ENCODE data around the gene GSTA1.
"Not testable (repeated sequence)": the region's sequence is repeated elsewhere in the genome, so short reads cannot be mapped to it uniquely, and the experiment has no call there.

Gene GSTA1

GRCh38 chr6:52757651-52758338, 45.8 kb downstream of the GSTA1 start:
- DNase-seq (ENCODE audit: low read depth): not testable (repeated sequence)

DNA sequence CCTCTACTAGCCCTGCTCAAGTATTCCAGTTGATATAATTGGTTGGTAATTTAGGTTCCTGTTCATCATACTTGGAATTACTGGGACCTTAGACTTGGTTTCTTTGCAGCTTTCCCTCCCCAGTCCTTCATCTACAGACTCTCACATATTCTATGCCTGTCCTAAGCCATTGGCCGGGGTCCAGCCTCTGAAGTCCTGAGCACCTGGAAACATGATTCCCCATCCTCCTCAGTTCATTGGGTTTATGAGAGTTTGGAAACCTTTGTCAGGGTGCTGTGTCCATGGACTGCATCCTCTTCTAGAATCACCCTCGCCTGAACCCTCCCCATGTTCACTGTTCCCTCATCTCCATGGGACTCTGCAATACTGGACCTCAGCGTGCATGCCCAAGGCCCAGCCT, 49.2 kb downstream of the GSTA1 start:
- no peak for DNase-seq (ENCODE audit: low read depth)

GRCh38 chr6:52753137-52753536, 50.5 kb downstream of the GSTA1 start:
- DNase-seq (ENCODE audit: low read depth): not testable (repeated sequence)

DNA sequence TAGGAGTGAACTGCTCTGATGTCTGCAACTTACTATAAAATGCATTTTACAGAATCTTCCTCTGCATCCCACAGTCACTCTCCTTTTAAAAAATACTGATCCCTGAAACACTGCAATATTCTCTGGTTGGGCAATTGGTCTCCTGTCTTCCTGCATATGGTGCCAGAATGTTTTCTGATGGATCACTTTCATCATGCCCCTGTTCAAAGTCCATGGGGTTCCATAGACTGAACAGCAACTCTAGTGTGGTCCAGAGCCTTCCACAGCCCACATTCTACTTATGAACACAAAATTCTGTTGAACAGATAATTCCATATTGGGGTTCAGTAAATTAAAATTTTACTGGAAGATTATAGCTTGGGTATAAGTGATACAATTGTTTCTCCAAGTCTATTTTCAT, 51.3 kb downstream of the GSTA1 start:
- DNase-seq (ENCODE audit: low read depth): no peak

DNA sequence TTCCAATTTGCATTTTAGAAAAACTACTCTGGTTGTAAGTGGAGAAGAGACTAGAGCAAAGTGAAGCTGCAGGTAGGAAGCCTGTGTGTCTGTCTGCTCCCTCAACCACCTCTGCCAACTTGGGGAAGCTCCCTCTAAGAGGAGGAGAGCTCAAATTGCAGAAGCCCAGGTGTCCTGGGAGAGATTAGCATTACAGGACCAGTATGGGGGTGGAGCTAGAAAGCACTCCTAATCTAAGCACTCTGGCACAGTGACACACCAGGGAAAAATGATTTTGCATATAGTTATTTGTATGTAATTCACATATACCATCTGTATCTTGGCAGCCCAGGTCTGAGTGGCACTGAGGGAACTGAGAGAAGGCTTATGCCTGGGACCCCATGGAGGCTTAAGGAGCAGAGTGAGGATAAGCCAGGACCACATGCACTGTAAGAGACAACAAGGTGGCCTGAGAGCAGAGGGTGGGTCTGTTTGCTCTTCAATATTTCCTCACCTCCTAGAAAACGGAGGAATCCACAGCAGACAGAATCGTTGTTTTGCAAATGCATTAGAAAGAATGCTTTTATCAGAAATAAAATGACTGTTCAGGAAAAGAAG, 54.0 kb downstream of the GSTA1 start:
- no peak for DNase-seq (ENCODE audit: low read depth)

DNA sequence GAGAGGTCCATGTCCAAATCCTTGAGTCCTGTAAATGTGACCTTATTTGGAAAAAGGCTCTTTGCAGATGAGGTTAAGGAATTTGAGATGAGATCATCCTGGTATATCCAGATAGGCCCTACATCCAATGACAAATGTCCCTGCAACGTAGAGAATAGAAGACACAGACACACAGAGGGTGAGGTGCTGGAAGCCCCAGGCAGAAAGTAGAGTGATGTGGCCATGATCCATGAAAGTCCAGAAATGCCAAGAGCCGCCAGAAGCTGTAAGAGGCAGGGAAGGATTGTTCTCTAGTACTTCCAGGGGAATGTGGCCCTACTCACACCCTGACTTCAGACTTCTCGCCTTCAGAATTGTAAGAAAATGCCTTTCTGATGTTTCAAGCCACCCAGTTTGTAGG, 56.3 kb downstream of the GSTA1 start:
- DNase-seq (ENCODE audit: low read depth): not testable (repeated sequence)

DNA sequence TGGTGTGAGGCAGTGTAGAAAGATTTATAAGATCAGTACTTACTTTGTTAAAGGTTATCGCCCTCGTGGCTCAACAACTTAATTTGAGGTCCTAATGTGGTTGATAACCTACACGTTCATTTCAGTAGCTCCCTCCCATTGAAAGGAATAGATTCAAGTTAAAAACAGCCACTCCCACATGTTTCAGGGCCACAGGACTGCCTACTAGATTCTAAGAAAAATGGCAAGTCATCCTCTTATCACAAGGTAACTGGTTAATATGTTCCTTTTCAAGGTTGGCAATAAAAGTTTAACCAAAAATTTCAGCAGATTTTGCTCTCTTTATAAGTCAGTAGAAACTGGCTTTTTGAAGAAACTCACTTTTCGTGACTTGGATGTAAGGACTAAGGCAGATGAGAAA, 57.4 kb downstream of the GSTA1 start:
- DNase-seq (ENCODE audit: low read depth): no peak

DNA sequence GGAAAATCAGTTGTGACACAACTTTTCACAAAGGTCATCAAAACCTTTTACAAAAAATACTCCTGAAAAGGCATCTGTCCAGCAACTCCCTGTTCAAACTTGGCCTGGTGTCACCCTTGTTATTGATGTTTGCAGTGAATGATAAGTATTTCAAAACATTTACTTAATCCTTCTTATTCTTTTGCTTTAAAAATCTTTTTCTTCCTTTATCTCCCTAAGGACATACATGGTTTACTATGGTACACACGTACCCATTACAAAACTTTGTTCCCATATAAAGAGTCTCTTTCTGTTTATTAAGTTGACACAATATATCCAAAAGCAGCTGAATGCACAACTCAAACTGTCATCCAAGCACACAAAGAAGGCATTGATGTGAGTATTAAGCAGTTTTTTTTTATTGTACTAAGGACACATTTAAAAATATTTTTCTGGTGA, 57.8 kb downstream of the GSTA1 start:
- DNase-seq (ENCODE audit: low read depth): no peak

- no peak for DNase-seq (ENCODE audit: low read depth)
Measured at GRCh38 chr6:52741872-52742271, 61.7 kb downstream of the GSTA1 start.
